ENCODE results near the gene RS1.

RS1 gene

DNA sequence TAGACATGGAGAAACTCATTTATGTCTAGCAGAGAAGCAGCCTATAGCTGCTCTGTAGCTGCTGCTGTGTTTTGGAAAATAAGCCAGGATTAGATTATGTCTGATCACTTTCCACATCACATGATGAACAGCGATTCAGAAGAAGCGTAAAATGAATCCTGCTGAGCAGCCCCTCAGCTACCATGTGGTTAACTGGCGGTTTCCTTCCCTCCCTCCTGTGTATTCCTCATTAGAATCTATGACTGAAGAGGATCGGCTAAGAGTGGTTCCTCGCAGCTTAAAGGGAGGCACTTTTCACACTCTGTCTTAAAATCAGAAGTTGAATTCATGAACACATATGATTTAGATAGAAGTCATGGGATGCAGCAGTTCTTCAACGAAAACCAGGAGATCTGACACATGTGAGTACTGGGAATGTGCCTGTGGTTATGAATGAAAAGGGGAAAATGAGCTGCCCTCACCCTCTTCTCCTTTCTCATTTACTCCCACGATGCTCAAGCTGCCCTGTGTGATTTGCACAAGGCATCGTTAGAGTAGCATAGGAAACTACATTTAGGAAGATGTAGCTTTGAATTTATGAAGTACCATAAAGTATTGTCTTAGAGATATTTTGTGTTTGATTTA lies 35.6 kb upstream of the RS1 start, which contains the start of gene PPEF1:
Gene PPEF1 (plus strand): TSS at position 220 of the 624 bp plus-strand sequence. CDS start 136 bp downstream, at position 356.
- no peak within 1 kb of the TSS for H3K4me3 ChIP-seq (ENCODE audit: low read length)
- H3K4me2 ChIP-seq (ENCODE audit: low read length) = no peak within 1 kb of the TSS
- no peak within 1 kb of the TSS for H3K27ac ChIP-seq (ENCODE audit: low read length)
- no peak for TF ChIP-seq EZH2phosphoT487 (IDR thresholded peaks at IDR 0.05; ENCODE audit: low read depth)
- TF ChIP-seq, protein P1, sequence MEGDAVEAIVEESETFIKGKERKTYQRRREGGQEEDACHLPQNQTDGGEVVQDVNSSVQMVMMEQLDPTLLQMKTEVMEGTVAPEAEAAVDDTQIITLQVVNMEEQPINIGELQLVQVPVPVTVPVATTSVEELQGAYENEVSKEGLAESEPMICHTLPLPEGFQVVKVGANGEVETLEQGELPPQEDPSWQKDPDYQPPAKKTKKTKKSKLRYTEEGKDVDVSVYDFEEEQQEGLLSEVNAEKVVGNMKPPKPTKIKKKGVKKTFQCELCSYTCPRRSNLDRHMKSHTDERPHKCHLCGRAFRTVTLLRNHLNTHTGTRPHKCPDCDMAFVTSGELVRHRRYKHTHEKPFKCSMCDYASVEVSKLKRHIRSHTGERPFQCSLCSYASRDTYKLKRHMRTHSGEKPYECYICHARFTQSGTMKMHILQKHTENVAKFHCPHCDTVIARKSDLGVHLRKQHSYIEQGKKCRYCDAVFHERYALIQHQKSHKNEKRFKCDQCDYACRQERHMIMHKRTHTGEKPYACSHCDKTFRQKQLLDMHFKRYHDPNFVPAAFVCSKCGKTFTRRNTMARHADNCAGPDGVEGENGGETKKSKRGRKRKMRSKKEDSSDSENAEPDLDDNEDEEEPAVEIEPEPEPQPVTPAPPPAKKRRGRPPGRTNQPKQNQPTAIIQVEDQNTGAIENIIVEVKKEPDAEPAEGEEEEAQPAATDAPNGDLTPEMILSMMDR (IDR thresholded peaks at IDR 0.05; ENCODE audit: low read depth, low read length) = no peak
- H3K36me3 ChIP-seq (replicated peaks; ENCODE audit: low read depth, low read length) = no peaks in the 10 kb centered on the region
- no peak within 1 kb of the TSS for H2AFZ ChIP-seq (ENCODE audit: low read depth, low read length)
- H3K9me3 ChIP-seq (ENCODE audit: insufficient read depth, low read length) = no peaks in the 10 kb centered on the region
- no peaks in the 10 kb centered on the region for H3K79me2 ChIP-seq (ENCODE audit: low read length)
- no peaks in the 10 kb centered on the region for H4K20me1 ChIP-seq (ENCODE audit: insufficient read depth, low read length)
- peaks cover 8% of the 10 kb centered on the region; the same call in 1 of the 2 replicates for H3K27me3 ChIP-seq (ENCODE audit: low read depth, low read length)
- H3K4me1 ChIP-seq (ENCODE audit: low read length) = no peaks in the 10 kb centered on the region
- H3K9ac ChIP-seq (ENCODE audit: low read length) = no peak within 1 kb of the TSS

DNA sequence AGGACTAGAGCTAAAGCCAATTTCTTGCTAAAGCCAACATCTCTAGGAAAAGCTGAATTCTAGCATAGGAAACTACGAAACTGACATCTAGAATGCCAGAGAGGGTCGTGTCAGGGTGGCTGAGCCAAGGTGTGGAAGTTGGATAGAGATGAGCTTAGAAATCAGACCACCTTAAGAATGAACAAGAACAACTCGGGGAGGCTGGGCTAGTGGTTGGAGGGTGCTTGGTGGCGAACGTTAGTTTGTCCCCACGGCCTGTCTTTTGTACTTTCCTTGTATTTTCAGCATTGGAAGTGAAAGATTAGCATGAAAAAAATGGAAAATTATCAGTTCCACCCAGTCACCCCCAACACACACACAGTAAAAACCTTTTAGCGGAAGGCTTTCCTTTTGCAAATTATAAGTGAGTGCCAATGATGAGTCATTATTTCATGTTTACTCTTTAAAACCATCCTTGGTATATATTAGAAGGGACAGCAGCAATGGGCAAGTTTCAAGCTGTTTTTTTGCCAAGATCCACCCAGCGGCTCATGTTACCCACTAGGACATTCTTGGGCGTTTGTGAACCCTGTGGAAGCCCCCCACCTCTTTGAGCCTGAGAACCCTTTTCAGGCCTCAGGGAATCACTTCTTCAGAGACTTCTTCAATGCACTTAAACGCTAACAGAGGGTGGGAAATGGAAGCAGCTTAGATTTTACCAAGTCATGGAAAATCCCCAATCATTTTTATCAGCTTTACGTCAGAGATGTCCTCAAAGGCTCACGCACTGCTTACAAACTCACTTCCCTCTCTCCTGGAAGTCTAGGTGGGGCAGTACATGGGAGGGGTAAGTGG lies 30.7 kb upstream of the RS1 start:
- Histone ChIP-seq H3K27ac (ENCODE audit: low read length) (no peak overlapping the region), H3K9me3 (ENCODE audit: insufficient read depth, low read length) (no peaks in the 10 kb centered on the region), H3K79me2 (ENCODE audit: low read length) (no peaks in the 10 kb centered on the region), H2AFZ (ENCODE audit: low read depth, low read length) (no peak overlapping the region), H3K4me2 (ENCODE audit: low read length) (no peak overlapping the region), H3K4me3 (ENCODE audit: low read length) (no peak overlapping the region), H3K27me3 (ENCODE audit: low read depth, low read length) (peaks cover 3% of the 10 kb centered on the region; the same call in 1 of the 2 replicates), H4K20me1 (ENCODE audit: insufficient read depth, low read length) (no peaks in the 10 kb centered on the region), H3K9ac (ENCODE audit: low read length) (no peak overlapping the region), H3K4me1 (ENCODE audit: low read length) (no peaks in the 10 kb centered on the region), H3K36me3 (replicated peaks; ENCODE audit: low read depth, low read length) (no peaks in the 10 kb centered on the region)
- TF ChIP-seq, protein P1 (IDR thresholded peaks at IDR 0.05; ENCODE audit: low read depth, low read length) = no peak
- no peak for TF ChIP-seq EZH2phosphoT487 (IDR thresholded peaks at IDR 0.05; ENCODE audit: low read depth)

DNA sequence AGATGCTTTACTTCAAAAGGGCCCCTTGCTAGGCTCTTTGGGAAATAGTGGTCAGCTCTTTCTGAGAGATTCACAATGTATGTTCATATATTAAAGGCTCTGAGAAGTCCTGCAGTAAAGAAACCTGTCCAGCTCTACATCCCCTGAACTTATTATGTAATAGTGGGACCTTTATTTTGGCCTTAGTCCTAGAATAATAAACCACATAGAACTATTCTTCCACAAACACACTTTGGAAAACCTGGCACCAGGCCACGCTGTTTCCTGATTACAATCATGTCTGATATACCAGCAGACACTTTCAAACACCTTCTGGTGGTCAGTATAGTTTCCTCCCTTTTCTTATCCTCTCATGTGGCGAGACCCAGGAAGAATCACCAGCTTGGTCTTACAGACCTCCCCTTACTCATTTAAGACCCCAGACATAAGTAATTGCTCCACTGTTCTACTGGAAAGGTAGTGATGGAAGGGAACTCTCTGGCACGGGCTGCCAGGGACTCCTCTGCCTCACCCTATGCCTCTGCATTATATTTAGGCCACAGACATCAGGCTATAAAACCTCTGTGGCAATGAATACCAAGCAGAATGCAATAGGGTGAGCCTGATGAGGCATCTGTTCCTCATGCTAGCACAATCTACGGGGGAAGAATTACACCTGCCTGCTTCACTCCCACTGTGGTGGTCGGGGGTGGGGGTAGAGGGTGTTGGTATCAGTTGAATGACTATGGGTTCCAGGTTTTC lies 29.9 kb upstream of the RS1 start:
- Histone ChIP-seq H3K36me3 (replicated peaks; ENCODE audit: low read depth, low read length) (no peaks in the 10 kb centered on the region), H4K20me1 (ENCODE audit: insufficient read depth, low read length) (no peaks in the 10 kb centered on the region), H3K79me2 (ENCODE audit: low read length) (no peaks in the 10 kb centered on the region), H3K9ac (ENCODE audit: low read length) (no peak overlapping the region), H3K4me1 (ENCODE audit: low read length) (no peaks in the 10 kb centered on the region), H3K4me3 (ENCODE audit: low read length) (no peak overlapping the region), H3K27me3 (ENCODE audit: low read depth, low read length) (no peaks in the 10 kb centered on the region), H3K4me2 (ENCODE audit: low read length) (no peak overlapping the region), H2AFZ (ENCODE audit: low read depth, low read length) (no peak overlapping the region), H3K9me3 (ENCODE audit: insufficient read depth, low read length) (no peaks in the 10 kb centered on the region), H3K27ac (ENCODE audit: low read length) (no peak overlapping the region)
- no peak for TF ChIP-seq EZH2phosphoT487 (IDR thresholded peaks at IDR 0.05; ENCODE audit: low read depth)

DNA sequence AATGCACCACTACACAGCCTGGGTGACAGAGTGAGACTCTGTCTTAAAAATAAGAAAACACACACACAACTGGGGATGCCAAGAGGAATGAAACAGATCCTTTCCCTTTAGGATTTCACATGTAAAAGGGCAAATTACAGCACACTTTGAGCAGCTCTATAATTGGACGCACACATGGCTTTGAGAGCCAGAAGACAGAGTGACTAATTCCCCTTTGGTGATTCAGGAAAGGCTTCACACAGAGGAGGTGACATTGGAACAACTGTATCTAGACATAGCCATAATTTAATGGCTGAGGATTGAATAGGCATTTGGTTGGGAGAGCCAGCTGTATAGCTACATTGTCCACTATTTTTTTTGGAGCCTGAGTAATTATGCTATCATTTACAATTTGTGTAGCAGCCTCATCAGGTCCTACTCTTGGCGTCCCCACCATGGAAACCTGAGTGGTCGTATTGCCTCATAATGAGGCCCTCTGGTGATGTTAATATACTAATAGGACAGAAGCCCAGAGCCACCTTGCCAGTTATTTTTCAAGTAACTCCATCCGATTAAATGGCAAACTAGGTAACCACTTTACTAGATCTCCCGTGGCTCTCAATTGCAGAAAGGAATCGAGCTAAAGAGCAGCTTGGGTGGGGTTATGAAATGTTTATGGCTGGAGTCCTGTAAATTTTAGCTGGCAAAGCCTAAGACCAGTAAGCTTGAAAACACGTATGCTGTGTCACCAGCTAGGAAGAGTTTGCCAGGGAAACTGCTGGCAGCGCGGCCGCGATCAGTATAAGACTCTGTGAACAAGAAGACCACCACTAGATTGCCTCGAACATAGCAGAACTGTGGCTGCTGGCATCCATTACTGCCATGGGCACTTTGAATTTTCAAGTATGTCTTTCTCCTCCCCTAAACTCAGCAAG lies 27.1 kb upstream of the RS1 start:
- Histone ChIP-seq H3K79me2 (ENCODE audit: low read length) (no peaks in the 10 kb centered on the region), H3K27ac (ENCODE audit: low read length) (no peak overlapping the region), H4K20me1 (ENCODE audit: insufficient read depth, low read length) (no peaks in the 10 kb centered on the region), H3K36me3 (replicated peaks; ENCODE audit: low read depth, low read length) (no peaks in the 10 kb centered on the region), H3K9me3 (ENCODE audit: insufficient read depth, low read length) (no peaks in the 10 kb centered on the region), H3K4me3 (ENCODE audit: low read length) (no peak overlapping the region), H3K4me1 (ENCODE audit: low read length) (no peaks in the 10 kb centered on the region), H3K9ac (ENCODE audit: low read length) (no peak overlapping the region), H2AFZ (ENCODE audit: low read depth, low read length) (no peak overlapping the region), H3K27me3 (ENCODE audit: low read depth, low read length) (no peaks in the 10 kb centered on the region), H3K4me2 (ENCODE audit: low read length) (no peak overlapping the region)
- TF ChIP-seq EZH2phosphoT487 (IDR thresholded peaks at IDR 0.05; ENCODE audit: low read depth) = no peak
- TF ChIP-seq, protein P1 (IDR thresholded peaks at IDR 0.05; ENCODE audit: low read depth, low read length) = no peak
